NCI-H226 (cell line): ENCODE data around the gene SLIT3.

Experiments
- DNase-seq: peaks from one replicate; pipeline ENCODE4 v3.0.0-alpha.2; 2015

Gene SLIT3

GRCh38 chr5:169260896-169261569 is 39.9 kb downstream of the SLIT3 start:
- no peak for DNase-seq

DNA sequence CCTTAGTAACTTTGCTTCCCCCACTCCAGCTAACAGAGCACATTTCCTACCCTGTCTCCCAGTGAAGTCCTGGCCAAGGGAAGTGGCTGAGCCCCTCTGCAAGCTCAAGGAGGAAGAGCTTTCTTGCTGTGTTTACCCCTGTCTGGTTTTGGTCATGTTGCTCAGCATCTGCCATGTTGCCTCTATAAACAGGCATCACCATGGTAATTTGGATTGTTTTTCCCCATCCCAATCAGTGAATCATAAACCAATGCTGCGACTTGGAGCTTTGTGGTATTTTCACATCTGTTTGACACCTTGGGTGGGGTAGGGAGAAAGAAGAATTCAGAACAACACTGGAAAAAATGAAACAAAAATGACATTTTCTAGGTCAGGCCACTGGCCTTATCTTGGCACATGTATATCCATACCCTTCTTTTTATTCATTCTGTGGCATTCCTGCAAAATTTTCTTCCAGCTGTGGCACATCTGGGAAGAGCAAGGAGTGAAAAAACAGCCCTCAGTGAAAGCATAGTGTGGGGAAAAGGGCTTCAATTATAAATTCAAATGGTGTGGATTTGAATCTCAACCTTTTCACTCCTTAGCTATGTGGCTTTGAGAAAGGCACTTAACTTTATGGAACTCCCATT is 42.5 kb downstream of the SLIT3 start:
- DNase-seq, result no peak

- no peak for DNase-seq
Observed at GRCh38 chr5:169256191-169256590, 44.7 kb downstream of the SLIT3 start.

DNA sequence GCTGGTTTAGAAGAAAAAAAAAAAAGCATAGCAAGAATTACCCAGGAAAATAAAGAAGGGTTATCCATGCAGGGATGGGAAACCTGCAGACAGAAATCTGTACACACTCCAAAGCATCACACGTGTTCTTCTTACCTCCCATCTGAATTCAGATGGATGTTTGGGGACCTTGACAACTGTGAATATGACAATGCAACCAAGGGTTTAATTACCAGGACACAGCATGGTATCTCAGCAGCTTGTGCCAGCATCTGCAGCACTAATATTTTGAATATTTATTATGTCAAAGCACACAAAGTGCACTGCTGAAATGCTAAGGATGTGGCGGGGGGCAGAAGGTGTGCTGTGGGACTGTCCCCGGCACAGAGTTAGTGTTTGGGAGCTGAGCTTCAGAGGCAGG is 47.9 kb downstream of the SLIT3 start:
- DNase-seq, result no peak

DNA sequence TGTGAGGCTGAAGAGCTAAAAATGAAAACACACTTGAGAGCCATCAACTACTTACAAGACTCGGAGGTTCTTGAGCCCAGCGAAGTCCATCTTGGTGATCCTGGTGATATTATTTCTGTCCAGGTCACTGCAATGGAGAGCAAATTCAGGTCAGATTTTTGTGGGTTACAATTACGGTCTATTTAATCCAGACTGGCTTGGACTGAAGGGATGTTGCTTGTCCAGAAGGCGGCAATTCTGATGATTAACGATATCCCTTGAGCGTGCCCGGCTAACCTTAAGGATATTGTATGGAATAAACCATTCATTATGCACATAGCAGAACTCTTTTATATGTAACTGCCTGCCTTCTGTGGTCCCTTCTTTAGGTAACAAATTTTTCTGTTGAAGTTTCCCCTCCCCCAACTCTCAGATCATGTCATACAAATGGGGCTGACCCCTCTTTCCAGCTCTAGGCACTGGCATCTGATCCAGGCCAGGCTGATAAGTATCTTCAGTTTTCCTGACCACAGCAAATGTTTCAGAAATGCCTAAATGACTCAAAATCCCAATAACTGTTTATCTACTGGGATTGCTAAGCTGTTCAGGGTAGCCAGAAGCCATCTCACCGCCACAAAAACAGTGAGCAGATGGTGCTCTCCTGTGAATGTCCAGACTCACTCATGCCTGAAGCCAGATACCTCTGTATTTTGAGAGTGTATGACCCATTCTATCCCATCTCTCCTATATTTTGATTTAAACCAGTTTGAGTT is 49.4 kb downstream of the SLIT3 start:
- DNase-seq, result no peak

DNA sequence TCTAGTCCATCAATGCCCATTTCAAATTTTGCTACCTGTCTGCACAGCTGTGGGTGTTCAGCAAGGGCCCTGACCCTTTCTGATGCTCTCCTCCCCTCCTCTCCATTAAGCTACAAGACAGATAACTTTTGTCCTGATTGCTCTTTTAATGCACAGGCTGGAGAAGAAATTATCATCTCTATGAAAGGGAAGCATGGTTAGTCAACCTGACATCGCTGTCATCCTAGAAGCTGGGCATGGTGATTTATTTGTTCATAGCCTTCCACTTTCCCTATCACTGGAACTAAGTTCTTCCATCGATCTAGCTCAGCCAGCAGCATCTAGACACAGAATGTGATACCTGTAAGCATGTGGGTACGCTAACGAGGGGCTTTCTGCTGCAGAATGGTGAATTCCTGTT is 50.1 kb downstream of the SLIT3 start:
- no peak for DNase-seq

- DNase-seq, result no peak
Observed at GRCh38 chr5:169248996-169249395, 51.9 kb downstream of the SLIT3 start.

GRCh38 chr5:169248550-169248949 is 52.4 kb downstream of the SLIT3 start:
- no peak for DNase-seq

GRCh38 chr5:169244812-169245211 is 56.1 kb downstream of the SLIT3 start:
- no peak for DNase-seq

DNA sequence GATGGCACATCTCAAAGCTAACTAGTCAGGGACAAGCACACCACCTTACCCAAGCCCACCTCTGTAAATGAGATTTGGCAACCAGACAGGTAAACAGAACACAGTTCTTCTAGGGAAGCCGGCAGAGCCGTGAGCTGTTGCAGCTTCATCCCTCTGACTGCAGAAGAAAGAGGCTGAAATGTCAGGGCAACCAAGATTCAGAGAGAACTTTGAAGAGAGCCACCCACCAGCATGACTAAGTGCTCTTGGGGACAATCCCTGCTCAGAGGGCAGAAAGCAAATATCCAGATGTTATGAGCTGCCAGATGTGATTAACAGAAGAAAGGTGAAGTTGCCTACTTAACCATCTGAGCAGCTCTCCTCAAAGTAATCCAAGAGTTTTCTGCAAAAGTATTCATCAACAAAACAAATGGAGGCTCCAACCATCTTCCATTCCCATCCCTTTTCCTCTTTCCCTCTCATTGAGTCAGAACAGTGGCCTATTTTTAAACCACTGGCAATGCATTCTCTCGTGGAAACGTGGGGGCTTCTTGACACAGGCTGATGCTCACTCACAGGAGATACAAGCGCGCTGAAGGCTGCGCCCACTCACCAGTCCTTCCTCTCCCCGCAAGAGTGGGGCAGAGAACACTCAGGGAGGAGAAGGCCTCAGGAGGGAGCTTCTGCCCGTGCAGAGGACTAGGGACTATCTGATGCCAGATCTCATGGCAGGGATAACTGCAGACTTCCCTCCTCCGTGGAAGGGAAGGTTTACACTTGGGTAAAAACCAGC is 57.1 kb downstream of the SLIT3 start:
- DNase-seq, result no peak

- DNase-seq, result no peak
Observed at GRCh38 chr5:169242849-169243186, 58.1 kb downstream of the SLIT3 start.

- no peak for DNase-seq
Observed at GRCh38 chr5:169242175-169242848, 58.6 kb downstream of the SLIT3 start.

GRCh38 chr5:169229342-169229892 is 71.5 kb downstream of the SLIT3 start:
- DNase-seq, result peak; percentile 70

- no peak for DNase-seq
Observed at GRCh38 chr5:169226895-169227294, 74.0 kb downstream of the SLIT3 start.

DNA sequence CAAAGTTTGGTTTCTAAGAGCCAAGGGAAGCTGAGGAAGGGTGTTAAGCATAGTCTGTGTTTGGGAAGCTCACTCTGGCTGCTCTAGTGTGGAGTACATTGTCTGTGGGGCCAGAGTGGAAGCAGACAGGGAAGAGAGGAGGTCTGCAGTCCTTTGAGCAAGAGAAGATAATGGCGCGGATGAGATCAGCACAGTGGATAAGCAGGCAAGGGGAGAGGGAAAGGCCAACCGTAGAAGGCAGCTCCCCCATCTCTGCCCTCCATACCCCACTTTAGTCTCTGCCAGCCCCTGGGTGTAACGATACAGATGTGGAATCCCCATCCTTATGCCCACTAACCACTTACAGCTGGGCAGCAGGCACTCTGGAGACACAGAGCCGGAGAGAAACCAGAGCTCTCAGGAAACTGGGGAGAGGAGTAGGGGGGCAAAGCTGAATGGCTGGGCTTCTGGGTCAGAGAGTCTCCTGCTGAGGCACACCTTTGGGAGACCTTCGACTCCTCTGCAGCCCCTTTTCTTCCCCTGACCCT is 75.0 kb downstream of the SLIT3 start:
- no peak for DNase-seq

DNA sequence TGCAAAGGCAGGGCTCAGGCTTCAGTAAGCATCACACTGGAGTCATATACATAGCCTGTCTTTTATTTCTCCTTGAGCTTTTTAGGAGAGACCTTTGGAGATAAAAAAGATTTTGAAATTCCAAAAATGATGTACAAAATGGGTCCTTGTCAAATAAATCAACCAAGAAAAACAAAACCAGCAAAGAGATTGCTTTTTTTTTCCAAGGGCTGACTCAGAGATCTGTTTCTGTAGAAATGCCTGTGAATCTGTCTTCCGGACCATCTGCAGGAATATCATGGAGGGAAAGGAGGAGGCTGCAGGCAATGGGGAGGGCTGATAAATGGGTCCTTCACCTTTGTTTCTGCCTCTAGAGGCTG is 77.4 kb downstream of the SLIT3 start:
- DNase-seq, result no peak

DNA sequence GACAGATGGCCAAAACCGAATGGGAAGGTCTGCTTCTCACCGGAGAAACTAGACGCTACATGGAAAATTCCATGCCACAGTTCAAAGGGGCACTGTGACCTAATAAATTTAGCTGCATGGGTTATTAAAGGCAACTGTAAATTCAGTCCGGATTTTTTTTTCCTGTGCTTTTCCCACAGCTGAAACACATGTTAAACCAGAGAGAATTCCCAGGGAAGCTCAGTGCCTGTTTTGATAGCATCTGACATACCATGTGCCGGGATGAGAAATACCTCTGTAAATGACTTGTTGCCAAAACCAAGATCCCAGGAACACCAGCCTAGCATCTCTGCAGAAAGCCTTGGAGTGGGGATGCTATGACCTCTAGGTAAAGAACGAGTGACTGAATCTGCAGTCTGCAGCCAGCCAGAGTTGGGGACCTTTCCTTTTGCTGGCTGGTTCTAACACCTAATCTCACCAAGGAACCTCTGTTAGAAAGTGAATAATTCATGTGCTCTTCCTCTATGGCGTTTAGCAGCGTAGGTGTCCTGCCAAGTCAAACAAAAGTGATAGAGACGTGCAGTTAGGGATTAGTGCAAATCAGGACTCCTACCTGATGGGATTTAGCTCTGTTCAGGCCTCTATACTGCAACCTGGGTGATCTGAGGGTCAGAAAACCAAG is 77.9 kb downstream of the SLIT3 start:
- no peak for DNase-seq

- DNase-seq, result no peak
Observed at GRCh38 chr5:169221519-169221918, 79.4 kb downstream of the SLIT3 start.

DNA sequence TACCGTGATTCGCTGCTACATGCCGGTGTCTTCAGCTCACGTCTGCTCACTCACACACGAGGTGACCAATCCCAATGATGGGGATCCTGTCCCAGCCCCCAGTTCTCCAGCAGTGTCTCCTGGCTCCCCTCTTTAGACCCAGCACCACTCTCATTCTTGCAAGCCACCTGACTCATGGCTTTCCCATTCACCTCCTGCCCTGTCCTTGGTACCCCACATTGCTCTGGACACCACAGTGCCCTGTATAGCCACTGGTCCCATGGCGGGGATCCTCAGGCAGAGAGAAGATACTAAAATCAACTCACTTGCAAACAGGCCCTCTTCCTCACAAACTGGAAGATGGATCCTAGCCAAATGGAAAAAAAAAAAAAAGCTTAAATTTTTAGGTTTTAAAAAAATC is 81.0 kb downstream of the SLIT3 start:
- no peak for DNase-seq

DNA sequence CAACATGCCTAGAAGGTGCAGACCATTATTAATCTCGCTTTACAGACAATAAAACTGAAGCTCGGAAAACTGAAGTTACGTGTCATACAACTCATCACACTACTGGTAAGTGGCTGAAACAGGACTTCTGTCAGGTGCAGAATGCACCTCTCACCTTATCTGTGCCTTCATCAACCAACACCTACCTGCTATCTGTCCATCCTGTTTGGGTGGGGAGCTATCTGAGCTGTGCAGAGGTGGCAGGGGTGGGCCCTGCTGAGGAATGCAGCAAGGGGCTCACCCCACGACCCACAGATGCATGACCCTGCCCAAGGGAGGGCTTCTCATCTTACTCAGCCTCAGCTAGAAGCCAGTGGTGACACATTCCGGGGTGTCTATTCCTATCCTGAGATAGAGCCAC is 81.6 kb downstream of the SLIT3 start:
- no peak for DNase-seq

- no peak for DNase-seq
Observed at GRCh38 chr5:169218861-169219260, 82.1 kb downstream of the SLIT3 start.

DNA sequence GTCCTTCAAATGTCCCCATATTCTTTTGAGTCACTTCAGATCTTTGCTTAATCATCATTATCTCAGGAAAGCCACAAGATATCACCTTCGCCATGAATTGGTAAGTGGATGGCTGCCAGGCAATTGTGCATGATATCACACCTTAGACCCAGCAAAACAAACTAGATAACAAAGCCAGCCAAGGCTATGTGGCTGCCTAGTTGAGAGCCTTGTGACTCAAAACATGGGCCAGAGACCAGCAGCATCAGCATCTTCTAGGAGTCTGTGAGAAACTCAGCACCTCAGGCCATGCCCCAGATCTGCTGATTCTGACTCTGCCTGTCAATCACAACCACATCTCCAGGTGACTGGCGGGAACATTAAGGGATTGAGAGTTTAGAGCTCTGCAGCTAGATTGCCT is 82.8 kb downstream of the SLIT3 start:
- DNase-seq, result no peak
